Stimulated activated CD4-positive, alpha-beta T cell treated with anti-CD3 and anti-CD28 coated beads, TNF-alpha, amount 100 ng/mL, for 48 hours (primary cell): ENCODE measurements around the gene DPP10.
"Not testable (repeated sequence)": the region's sequence is repeated elsewhere in the genome, so short reads cannot be mapped to it uniquely, and the experiment has no call there.

Experiments
- DNase-seq, 3 donors: peaks; one replicate each; pipeline ENCODE4 v3.0.0-alpha.2; 2020; ENCODE audit warnings: low read depth in 3 of 3

Gene DPP10

GRCh38 chr2:114960389-114960788 lies 517.9 kb downstream of the DPP10 start:
- no peak for DNase-seq

- DNase-seq, result no peak
Observed at GRCh38 chr2:114962532-114962931, 520.1 kb downstream of the DPP10 start.

- no peak for DNase-seq
Observed at GRCh38 chr2:114968748-114969400, 526.4 kb downstream of the DPP10 start.

GRCh38 chr2:115004321-115004720 lies 561.9 kb downstream of the DPP10 start:
- not testable (repeated sequence) for DNase-seq

- no peak for DNase-seq
Observed at GRCh38 chr2:115011721-115012120, 569.3 kb downstream of the DPP10 start.

- not testable (repeated sequence) for DNase-seq
Observed at GRCh38 chr2:115022013-115022412, 579.6 kb downstream of the DPP10 start.

- DNase-seq, result no peak
Observed at GRCh38 chr2:115034801-115035200, 592.4 kb downstream of the DPP10 start.

- no peak for DNase-seq
Observed at GRCh38 chr2:115036818-115037217, 594.4 kb downstream of the DPP10 start.

- DNase-seq, result no peak
Observed at GRCh38 chr2:115057473-115057872, 615.0 kb downstream of the DPP10 start.

GRCh38 chr2:115070002-115070401 lies 627.6 kb downstream of the DPP10 start:
- DNase-seq, result no peak

GRCh38 chr2:115071534-115071933 lies 629.1 kb downstream of the DPP10 start:
- DNase-seq, result no peak

GRCh38 chr2:115075800-115076199 lies 633.4 kb downstream of the DPP10 start:
- DNase-seq, result no peak

GRCh38 chr2:115077626-115078025 lies 635.2 kb downstream of the DPP10 start:
- DNase-seq, result no peak

GRCh38 chr2:115083225-115083624 lies 640.8 kb downstream of the DPP10 start:
- no peak for DNase-seq

- DNase-seq, result no peak
Observed at GRCh38 chr2:115083711-115084110, 641.3 kb downstream of the DPP10 start.

- DNase-seq, result no peak
Observed at GRCh38 chr2:115084446-115084845, 642.0 kb downstream of the DPP10 start.

GRCh38 chr2:115086051-115086620 lies 643.7 kb downstream of the DPP10 start:
- not testable (repeated sequence) for DNase-seq

- DNase-seq, result no peak
Observed at GRCh38 chr2:115094441-115094840, 652.0 kb downstream of the DPP10 start.

GRCh38 chr2:115105966-115106365 lies 663.5 kb downstream of the DPP10 start:
- no peak for DNase-seq

GRCh38 chr2:115115135-115115534 lies 672.7 kb downstream of the DPP10 start:
- DNase-seq, result no peak

GRCh38 chr2:115118306-115118705 lies 675.9 kb downstream of the DPP10 start:
- no peak for DNase-seq

- no peak for DNase-seq
Observed at GRCh38 chr2:115119086-115119485, 676.6 kb downstream of the DPP10 start.

- no peak for DNase-seq
Observed at GRCh38 chr2:115122701-115123100, 680.3 kb downstream of the DPP10 start.

- no peak for DNase-seq
Observed at GRCh38 chr2:115124817-115125216, 682.4 kb downstream of the DPP10 start.
